Keratinocyte (primary cell): Measurements from ENCODE around the gene HAO2. TPM values are rescaled to one million over a fixed set of nuclear protein-coding genes. Genes with fewer than 3 reads are reported as not detected.

Source experiments
- DNase-seq: peaks from one replicate; pipeline ENCODE4 v3.0.0-alpha.2; 2011; ENCODE audit warnings: low read depth, missing footprints, low spot score
- FAIRE-seq: peaks from 2 replicates; lab custom pipeline; 2011; peaks lifted over from hg19 to GRCh38; lab: Jason Lieb, UNC
- H2AFZ ChIP-seq: 2 replicates; pipeline ENCODE4 v1.6.0; 2012; ENCODE audit warnings: low read length, control low read depth, inconsistent platforms; ENCODE audit not compliant: control insufficient read depth
- H3K27ac ChIP-seq: 2 replicates; pipeline ENCODE4 v1.5.1; 2011; ENCODE audit warnings: low read length; ENCODE audit not compliant: control insufficient read depth, insufficient read depth
- H3K27me3 ChIP-seq: 3 replicates; pipeline ENCODE4 v1.6.0; 2011; ENCODE audit warnings: low read length; ENCODE audit not compliant: control insufficient read depth, insufficient read depth; ENCODE audit errors: extremely low read depth
- H3K36me3 ChIP-seq, 2 experiments: 2 replicates in 1 of 2; 3 replicates in 1 of 2; pipeline ENCODE4 v1.5.1; 2011; ENCODE audit warnings: low read length in 2 of 2, mild to moderate bottlenecking in 1 of 2; ENCODE audit not compliant: control insufficient read depth in 2 of 2, insufficient read depth in 2 of 2; ENCODE audit errors: extremely low read depth in 1 of 2
- H3K4me1 ChIP-seq: 3 replicates; pipeline ENCODE4 v1.5.1; 2011; ENCODE audit warnings: low read length; ENCODE audit not compliant: control insufficient read depth, insufficient read depth; ENCODE audit errors: extremely low read depth
- H3K4me2 ChIP-seq: 3 replicates; pipeline ENCODE4 v1.6.0; 2011; ENCODE audit warnings: low read depth, low read length; ENCODE audit not compliant: control insufficient read depth, insufficient read depth; ENCODE audit errors: extremely low read depth
- H3K4me3 ChIP-seq, 3 experiments: fragments of 200-600 bp in 1 of 3; sonication (generic) in 1 of 3; 2 replicates in 2 of 3; 3 replicates in 1 of 3; pipeline ENCODE4 v1.5.1; 2011 to 2016; ENCODE audit warnings: low read length in 3 of 3, mild to moderate bottlenecking in 3 of 3, control low read depth in 2 of 3, inconsistent platforms in 1 of 3, low read depth in 1 of 3, mixed read lengths in 1 of 3, mixed run types in 1 of 3, moderate library complexity in 1 of 3; ENCODE audit not compliant: control insufficient read depth in 2 of 3, insufficient read depth in 2 of 3; ENCODE audit errors: extremely low read depth in 1 of 3
- H3K79me2 ChIP-seq: 2 replicates; pipeline ENCODE4 v1.6.0; 2012; ENCODE audit warnings: low read length; ENCODE audit not compliant: control insufficient read depth, insufficient read depth
- H3K9ac ChIP-seq: 3 replicates; pipeline ENCODE4 v1.6.0; 2011; ENCODE audit warnings: low read length; ENCODE audit not compliant: control insufficient read depth, insufficient read depth; ENCODE audit errors: extremely low read depth
- H3K9me1 ChIP-seq: 3 replicates; pipeline ENCODE4 v1.6.0; 2011; ENCODE audit warnings: low read length; ENCODE audit not compliant: control insufficient read depth, insufficient read depth; ENCODE audit errors: extremely low read depth
- H3K9me3 ChIP-seq: 2 replicates; pipeline ENCODE4 v1.5.1; 2012; ENCODE audit warnings: low read depth, low read length; ENCODE audit not compliant: control insufficient read depth
- H4K20me1 ChIP-seq: 3 replicates; pipeline ENCODE4 v1.6.0; 2011; ENCODE audit warnings: low read length; ENCODE audit not compliant: control insufficient read depth, insufficient read depth; ENCODE audit errors: extremely low read depth
- EZH2 ChIP-seq: IDR thresholded peaks from one replicate; pipeline ENCODE4 v1.6.1; 2012; ENCODE audit warnings: inconsistent platforms, mild to moderate bottlenecking, low read length, moderate library complexity
- dilution Hi-C: fragments of 300-500 bp; cut with MboI; formaldehyde crosslinking; loops from one replicate; pipeline ENCODE4 v1.7.0; 2020; ENCODE audit warnings: low sequenced_read_pairs; ENCODE audit not compliant: extremely low pct_ligation_motif_present
- polyA plus RNA-seq, 5 experiments: library from polyadenylated mRNA; depleted of rRNA in 3 of 5; stranded (reverse) in 3 of 5; stranded (forward) in 1 of 5; unstranded in 1 of 5; fragments of >200 nt; gene quantifications; 1 replicate in 1 of 5; 2 replicates in 3 of 5; 3 replicates in 1 of 5; pipeline versions ENCODE4 v1.2.1 to v1.2.3, GENCODE V29; 2011 to 2012; ENCODE audit warnings: missing spikeins in 2 of 5, low read depth in 1 of 5, low replicate concordance in 1 of 5
- TF ChIP-seq, protein P1 (sequence below), 3 experiments: IDR thresholded peaks in 1 of 3; conservative IDR thresholded peaks in 1 of 3; optimal IDR thresholded peaks in 1 of 3; 2 replicates in 2 of 3; 3 replicates in 1 of 3; pipeline versions ENCODE3 to v1.5.1; 2011; ENCODE audit warnings: low read length in 3 of 3, mild to moderate bottlenecking in 3 of 3, moderate library complexity in 2 of 3, control low read depth in 1 of 3, inconsistent platforms in 1 of 3; ENCODE audit not compliant: insufficient read depth in 2 of 3; ENCODE audit errors: extremely low read depth in 1 of 3

HAO2 gene
- polyA plus RNA-seq, 1 donor (not counting 4 experiments of a cell fraction or from before 2014, with no cell fraction given): not detected

DNA sequence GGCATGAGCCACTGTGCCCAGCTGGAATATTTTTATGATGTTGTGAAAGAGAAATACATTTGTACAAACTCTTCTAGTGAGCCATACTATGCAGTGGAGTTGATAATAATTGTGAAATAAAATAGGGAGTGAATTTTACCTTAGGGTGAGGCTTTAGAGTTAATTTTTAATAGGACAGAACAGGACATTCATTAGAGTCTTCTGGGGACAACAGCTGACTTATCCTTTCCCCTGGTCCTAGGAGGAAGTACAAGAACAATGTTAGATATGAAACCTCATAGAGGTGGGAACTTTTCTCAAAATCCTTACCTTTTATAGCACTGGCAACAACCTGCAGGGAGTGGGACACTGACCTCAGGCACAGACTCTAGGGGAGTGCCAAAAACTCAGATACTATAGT is 21.9 kb downstream of the HAO2 start:
- no peaks in the 10 kb centered on the region for H3K36me3 ChIP-seq
- no peaks in the 10 kb centered on the region for H3K79me2 ChIP-seq
- TF ChIP-seq, protein P1, sequence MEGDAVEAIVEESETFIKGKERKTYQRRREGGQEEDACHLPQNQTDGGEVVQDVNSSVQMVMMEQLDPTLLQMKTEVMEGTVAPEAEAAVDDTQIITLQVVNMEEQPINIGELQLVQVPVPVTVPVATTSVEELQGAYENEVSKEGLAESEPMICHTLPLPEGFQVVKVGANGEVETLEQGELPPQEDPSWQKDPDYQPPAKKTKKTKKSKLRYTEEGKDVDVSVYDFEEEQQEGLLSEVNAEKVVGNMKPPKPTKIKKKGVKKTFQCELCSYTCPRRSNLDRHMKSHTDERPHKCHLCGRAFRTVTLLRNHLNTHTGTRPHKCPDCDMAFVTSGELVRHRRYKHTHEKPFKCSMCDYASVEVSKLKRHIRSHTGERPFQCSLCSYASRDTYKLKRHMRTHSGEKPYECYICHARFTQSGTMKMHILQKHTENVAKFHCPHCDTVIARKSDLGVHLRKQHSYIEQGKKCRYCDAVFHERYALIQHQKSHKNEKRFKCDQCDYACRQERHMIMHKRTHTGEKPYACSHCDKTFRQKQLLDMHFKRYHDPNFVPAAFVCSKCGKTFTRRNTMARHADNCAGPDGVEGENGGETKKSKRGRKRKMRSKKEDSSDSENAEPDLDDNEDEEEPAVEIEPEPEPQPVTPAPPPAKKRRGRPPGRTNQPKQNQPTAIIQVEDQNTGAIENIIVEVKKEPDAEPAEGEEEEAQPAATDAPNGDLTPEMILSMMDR (optimal IDR thresholded peaks at IDR 0.05 in 1 of 3, IDR thresholded peaks at IDR 0.05 in 1 of 3, conservative IDR thresholded peaks at IDR 0.05 in 1 of 3; ENCODE audit: extremely low read depth in 1 of 3, insufficient read depth in 2 of 3, low read length in 3 of 3): no peak
- TF ChIP-seq EZH2: no peak
- no peaks in the 10 kb centered on the region for H3K9me3 ChIP-seq
- H3K27me3 ChIP-seq: peaks cover 4% of the 10 kb centered on the region
- no peaks in the 10 kb centered on the region for H3K9me1 ChIP-seq
- FAIRE-seq (no peak), DNase-seq (no peak)
- H3K27ac ChIP-seq: no peak overlapping the region
- dilution Hi-C loops: no loop called here
- H2AFZ ChIP-seq: no peak overlapping the region
- H4K20me1 ChIP-seq: no peaks in the 10 kb centered on the region
- no peak overlapping the region for H3K4me2 ChIP-seq
- no peaks in the 10 kb centered on the region for H3K4me1 ChIP-seq
- no peak overlapping the region for H3K9ac ChIP-seq
- H3K4me3 ChIP-seq: no peak overlapping the region

DNA sequence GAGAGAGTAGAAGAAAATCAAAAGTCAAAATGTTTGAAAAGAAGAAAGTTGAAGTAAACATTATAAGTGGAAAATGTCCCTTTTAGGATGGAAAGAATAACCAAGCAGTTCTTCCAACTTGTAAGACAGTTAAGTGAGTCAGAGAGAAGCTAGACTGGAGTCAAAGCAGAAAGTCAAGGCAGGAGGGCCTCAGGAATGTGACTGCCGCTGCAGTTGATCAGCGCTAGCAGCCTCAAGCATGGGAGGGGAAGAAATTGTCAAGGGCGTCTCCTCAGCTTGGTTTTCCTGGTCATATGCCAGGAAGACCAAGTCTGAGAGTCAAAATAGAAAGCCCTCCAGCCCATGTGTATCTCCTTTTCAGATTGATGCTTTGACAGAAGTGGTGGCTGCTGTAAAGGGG is 23.2 kb downstream of the HAO2 start:
- H3K27me3 ChIP-seq: peaks cover 4% of the 10 kb centered on the region
- no peaks in the 10 kb centered on the region for H3K36me3 ChIP-seq
- DNase-seq: no peak
- H3K9ac ChIP-seq: no peak overlapping the region
- no peaks in the 10 kb centered on the region for H3K79me2 ChIP-seq
- no peaks in the 10 kb centered on the region for H3K4me1 ChIP-seq
- H4K20me1 ChIP-seq: no peaks in the 10 kb centered on the region
- H3K4me3 ChIP-seq: no peak overlapping the region
- H2AFZ ChIP-seq: no peak overlapping the region
- no peak for FAIRE-seq
- no peak for TF ChIP-seq EZH2
- TF ChIP-seq, protein P1 (optimal IDR thresholded peaks at IDR 0.05 in 1 of 3, IDR thresholded peaks at IDR 0.05 in 1 of 3, conservative IDR thresholded peaks at IDR 0.05 in 1 of 3; ENCODE audit: extremely low read depth in 1 of 3, insufficient read depth in 2 of 3, low read length in 3 of 3): no peak
- H3K27ac ChIP-seq: no peak overlapping the region
- no peaks in the 10 kb centered on the region for H3K9me1 ChIP-seq
- dilution Hi-C loops: no loop called here
- no peaks in the 10 kb centered on the region for H3K9me3 ChIP-seq
- no peak overlapping the region for H3K4me2 ChIP-seq
